ENCODE measurements around the gene SPATA32.

Gene SPATA32

DNA sequence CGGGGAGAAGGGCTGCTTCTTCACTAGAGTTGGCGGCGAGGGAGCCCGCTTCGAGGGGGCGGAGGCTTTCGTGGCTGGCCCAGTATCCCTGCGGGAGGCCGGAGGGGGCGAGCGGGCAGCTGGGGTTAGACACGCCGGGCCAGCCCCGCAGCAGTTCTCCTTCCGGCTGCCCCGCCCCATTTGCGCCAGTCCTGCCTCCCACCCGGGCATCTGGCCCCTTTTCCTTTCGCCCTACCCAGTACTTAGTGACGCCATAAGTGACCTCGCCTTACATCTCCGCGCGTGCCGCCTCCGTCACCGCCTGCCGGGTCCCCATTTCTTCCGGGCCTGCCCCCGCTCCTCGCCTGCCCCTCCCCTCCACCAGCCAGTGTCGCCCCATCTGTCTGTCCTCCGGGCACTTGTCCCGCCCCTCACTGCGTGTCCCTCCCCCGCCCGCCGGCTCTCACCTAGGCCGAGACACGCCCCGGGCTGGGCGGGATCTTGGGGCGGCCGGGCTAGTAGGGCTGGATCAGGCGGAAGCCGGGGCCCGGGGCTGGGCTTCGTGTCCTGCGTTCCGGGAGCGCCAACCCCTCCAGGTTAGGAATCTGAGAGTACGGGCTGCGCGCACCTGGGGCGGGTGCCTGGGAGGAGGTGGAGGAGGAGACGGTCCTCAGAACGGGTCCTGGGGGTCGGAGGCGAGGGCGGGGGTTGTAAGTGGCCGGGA is 14.3 kb downstream of the SPATA32 start (continued):
- no peak for TF ChIP-seq ZNF529 (tag by site-specific recombination; IDR thresholded peaks at IDR 0.05; ENCODE audit: insufficient replicate concordance)
- TF ChIP-seq ZBTB48 (tag by site-specific recombination; IDR thresholded peaks at IDR 0.05), result peak; percentile 44; the same call in 1 of the 2 replicates
- peak; percentile 92 for TF ChIP-seq KLF7 (tag by site-specific recombination; IDR thresholded peaks at IDR 0.05; ENCODE audit: borderline replicate concordance)
- TF ChIP-seq ZNF600 (tag by site-specific recombination; IDR thresholded peaks at IDR 0.05), result peak; percentile 46; the same call in 1 of the 2 replicates
- peak; percentile 65; the same call in 1 of the 2 replicates for TF ChIP-seq ZNF561 (tag by site-specific recombination; IDR thresholded peaks at IDR 0.05; ENCODE audit: borderline replicate concordance)
- no peak for TF ChIP-seq ZNF585B (tag by site-specific recombination; IDR thresholded peaks at IDR 0.05)
- peak; percentile 35; the same call in 1 of the 2 replicates for TF ChIP-seq YY1 (tag by site-specific recombination; IDR thresholded peaks at IDR 0.05)
- TF ChIP-seq TSHZ1 (tag by site-specific recombination; IDR thresholded peaks at IDR 0.05; ENCODE audit: borderline replicate concordance), result no peak; the same call in 1 of the 2 replicates
- peak; percentile 79; the same call in 1 of the 2 replicates for TF ChIP-seq ZBTB1 (tag by site-specific recombination; IDR thresholded peaks at IDR 0.05)
- TF ChIP-seq ZFP41 (tag by site-specific recombination; IDR thresholded peaks at IDR 0.05; ENCODE audit: borderline replicate concordance), result no peak
- no peak for TF ChIP-seq ZNF473 (tag by site-specific recombination; IDR thresholded peaks at IDR 0.05)
- TF ChIP-seq ZIC2 (tag by site-specific recombination; IDR thresholded peaks at IDR 0.05), result peak; percentile 87
- no peak for TF ChIP-seq ZNF121 (tag by site-specific recombination; IDR thresholded peaks at IDR 0.05)
- TF ChIP-seq SETDB1 (IDR thresholded peaks at IDR 0.05; ENCODE audit: insufficient read length, low read length), result no peak
- peak; percentile 60; the same call in 1 of the 2 replicates for TF ChIP-seq WT1 (tag by site-specific recombination; IDR thresholded peaks at IDR 0.05)
- TF ChIP-seq ELK4 (IDR thresholded peaks at IDR 0.05; ENCODE audit: borderline replicate concordance, low read depth, low read length), result no peak
- peak; percentile 95 for TF ChIP-seq GLIS2 (tag by site-specific recombination; IDR thresholded peaks at IDR 0.05)
- no peak for TF ChIP-seq ZNF202 (tag by site-specific recombination; IDR thresholded peaks at IDR 0.05; ENCODE audit: borderline replicate concordance)
- TF ChIP-seq, protein P1, sequence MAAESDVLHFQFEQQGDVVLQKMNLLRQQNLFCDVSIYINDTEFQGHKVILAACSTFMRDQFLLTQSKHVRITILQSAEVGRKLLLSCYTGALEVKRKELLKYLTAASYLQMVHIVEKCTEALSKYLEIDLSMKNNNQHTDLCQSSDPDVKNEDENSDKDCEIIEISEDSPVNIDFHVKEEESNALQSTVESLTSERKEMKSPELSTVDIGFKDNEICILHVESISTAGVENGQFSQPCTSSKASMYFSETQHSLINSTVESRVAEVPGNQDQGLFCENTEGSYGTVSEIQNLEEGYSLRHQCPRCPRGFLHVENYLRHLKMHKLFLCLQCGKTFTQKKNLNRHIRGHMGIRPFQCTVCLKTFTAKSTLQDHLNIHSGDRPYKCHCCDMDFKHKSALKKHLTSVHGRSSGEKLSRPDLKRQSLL (tag by site-specific recombination; IDR thresholded peaks at IDR 0.05), result peak; percentile 37; the same call in 1 of the 2 replicates
- TF ChIP-seq ZNF555 (tag by site-specific recombination; conservative IDR thresholded peaks at IDR 0.05), result no peak
- peak; percentile 94 for TF ChIP-seq KLF9 (tag by site-specific recombination; IDR thresholded peaks at IDR 0.05; ENCODE audit: low read depth)
- TF ChIP-seq, protein P2, sequence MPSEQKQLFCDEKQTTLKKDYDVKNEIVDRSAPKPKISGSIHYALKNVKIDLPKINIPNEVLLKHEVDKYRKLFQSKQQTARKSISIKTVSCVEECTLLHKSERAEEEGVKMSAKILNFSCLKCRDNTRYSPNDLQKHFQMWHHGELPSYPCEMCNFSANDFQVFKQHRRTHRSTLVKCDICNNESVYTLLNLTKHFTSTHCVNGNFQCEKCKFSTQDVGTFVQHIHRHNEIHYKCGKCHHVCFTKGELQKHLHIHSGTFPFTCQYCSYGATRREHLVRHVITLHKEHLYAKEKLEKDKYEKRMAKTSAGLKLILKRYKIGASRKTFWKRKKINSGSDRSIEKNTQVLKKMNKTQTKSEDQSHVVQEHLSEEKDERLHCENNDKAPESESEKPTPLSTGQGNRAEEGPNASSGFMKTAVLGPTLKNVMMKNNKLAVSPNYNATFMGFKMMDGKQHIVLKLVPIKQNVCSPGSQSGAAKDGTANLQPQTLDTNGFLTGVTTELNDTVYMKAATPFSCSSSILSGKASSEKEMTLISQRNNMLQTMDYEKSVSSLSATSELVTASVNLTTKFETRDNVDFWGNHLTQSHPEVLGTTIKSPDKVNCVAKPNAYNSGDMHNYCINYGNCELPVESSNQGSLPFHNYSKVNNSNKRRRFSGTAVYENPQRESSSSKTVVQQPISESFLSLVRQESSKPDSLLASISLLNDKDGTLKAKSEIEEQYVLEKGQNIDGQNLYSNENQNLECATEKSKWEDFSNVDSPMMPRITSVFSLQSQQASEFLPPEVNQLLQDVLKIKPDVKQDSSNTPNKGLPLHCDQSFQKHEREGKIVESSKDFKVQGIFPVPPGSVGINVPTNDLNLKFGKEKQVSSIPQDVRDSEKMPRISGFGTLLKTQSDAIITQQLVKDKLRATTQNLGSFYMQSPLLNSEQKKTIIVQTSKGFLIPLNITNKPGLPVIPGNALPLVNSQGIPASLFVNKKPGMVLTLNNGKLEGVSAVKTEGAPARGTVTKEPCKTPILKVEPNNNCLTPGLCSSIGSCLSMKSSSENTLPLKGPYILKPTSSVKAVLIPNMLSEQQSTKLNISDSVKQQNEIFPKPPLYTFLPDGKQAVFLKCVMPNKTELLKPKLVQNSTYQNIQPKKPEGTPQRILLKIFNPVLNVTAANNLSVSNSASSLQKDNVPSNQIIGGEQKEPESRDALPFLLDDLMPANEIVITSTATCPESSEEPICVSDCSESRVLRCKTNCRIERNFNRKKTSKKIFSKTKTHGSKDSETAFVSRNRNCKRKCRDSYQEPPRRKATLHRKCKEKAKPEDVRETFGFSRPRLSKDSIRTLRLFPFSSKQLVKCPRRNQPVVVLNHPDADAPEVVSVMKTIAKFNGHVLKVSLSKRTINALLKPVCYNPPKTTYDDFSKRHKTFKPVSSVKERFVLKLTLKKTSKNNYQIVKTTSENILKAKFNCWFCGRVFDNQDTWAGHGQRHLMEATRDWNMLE (tag by site-specific recombination; conservative IDR thresholded peaks at IDR 0.05; ENCODE audit: low read depth), result 0 out of 2 replicates have a peak, but pooled peaks have one; percentile 12
- peak; percentile 93 for TF ChIP-seq ZFHX2 (tag by site-specific recombination; conservative IDR thresholded peaks at IDR 0.05)
- TF ChIP-seq ZNF2 (tag by site-specific recombination; IDR thresholded peaks at IDR 0.05), result no peak
- TF ChIP-seq ZFP69B (tag by site-specific recombination; IDR thresholded peaks at IDR 0.05), result peak; percentile 68
- TF ChIP-seq ATF2 (tag by site-specific recombination; IDR thresholded peaks at IDR 0.05; ENCODE audit: low read depth), result peak; percentile 62
- TF ChIP-seq ZBTB7A (tag by site-specific recombination; IDR thresholded peaks at IDR 0.05; ENCODE audit: low read depth), result peak; percentile 58; the same call in 1 of the 2 replicates
- no peak for TF ChIP-seq RBAK (tag by site-specific recombination; IDR thresholded peaks at IDR 0.05)

Data from HEK293 (cell line).